Midbrain (tissue), 1 donor: Measurements from ENCODE around the gene ANKLE2.

Experiments
- DNase-seq: peaks from one replicate; lab custom pipeline; 2025; lab: John Stamatoyannopoulos, UW

Gene ANKLE2

GRCh38 chr12:132746613-132747012 lies 15.0 kb downstream of the ANKLE2 start:
- no peak for DNase-seq

GRCh38 chr12:132743831-132744230 lies 17.8 kb downstream of the ANKLE2 start:
- DNase-seq, result no peak

- DNase-seq, result no peak
These were observed 20.0 kb downstream of the ANKLE2 start for GRCh38 chr12:132741620-132742019.

- no peak for DNase-seq
These were observed 21.0 kb downstream of the ANKLE2 start for GRCh38 chr12:132740652-132741051.

GRCh38 chr12:132740313-132740646 lies 21.4 kb downstream of the ANKLE2 start:
- no peak for DNase-seq

- no peak for DNase-seq
These were observed 21.9 kb downstream of the ANKLE2 start for GRCh38 chr12:132739600-132740312.

- no peak for DNase-seq
These were observed 24.7 kb downstream of the ANKLE2 start for GRCh38 chr12:132736913-132737312.

GRCh38 chr12:132736378-132736777 lies 25.3 kb downstream of the ANKLE2 start:
- DNase-seq, result no peak

- no peak for DNase-seq
These were observed 26.1 kb downstream of the ANKLE2 start for GRCh38 chr12:132735496-132735895.

GRCh38 chr12:132734206-132734605 lies 27.4 kb downstream of the ANKLE2 start:
- DNase-seq, result no peak

GRCh38 chr12:132731574-132731973 lies 30.1 kb downstream of the ANKLE2 start:
- DNase-seq, result no peak

- no peak for DNase-seq
These were observed 31.3 kb downstream of the ANKLE2 start for GRCh38 chr12:132730353-132730752.

GRCh38 chr12:132729541-132730320 lies 31.9 kb downstream of the ANKLE2 start:
- DNase-seq, result no peak

GRCh38 chr12:132728502-132728901 lies 33.1 kb downstream of the ANKLE2 start:
- no peak for DNase-seq

- DNase-seq, result no peak
These were observed 34.4 kb downstream of the ANKLE2 start for GRCh38 chr12:132727091-132727794.

GRCh38 chr12:132726386-132726785 lies 35.2 kb downstream of the ANKLE2 start:
- DNase-seq, result no peak

- DNase-seq, result no peak
These were observed 37.0 kb downstream of the ANKLE2 start for GRCh38 chr12:132724506-132725241.

- DNase-seq, result no peak
These were observed 37.9 kb downstream of the ANKLE2 start for GRCh38 chr12:132723764-132724140.

- DNase-seq, result no peak
These were observed 38.4 kb downstream of the ANKLE2 start for GRCh38 chr12:132723015-132723763.

- no peak for DNase-seq
These were observed 40.9 kb downstream of the ANKLE2 start for GRCh38 chr12:132720606-132721345.

- DNase-seq, result no peak
These were observed 41.7 kb downstream of the ANKLE2 start for GRCh38 chr12:132719954-132720324.
